Activated CD4-positive, alpha-beta T cell treated with anti-CD3 and anti-CD28 coated beads, Interleukin-2, amount 10 ng/mL, durations not matched to agents 7 days and 5 days (primary cell): ENCODE measurements around the gene SMTNL2. TPM values are rescaled to one million over a fixed set of nuclear protein-coding genes. Genes with fewer than 3 reads are reported as not detected.

Experiments
- CTCF ChIA-PET: fragments of 350-600 bp; sonication (Branson Sonifier 250); formaldehyde crosslinking; loops from one replicate; lab custom pipeline; 2021; ENCODE audit warnings: antibody characterized with exemption; lab: Charles Lee
- POLR2A ChIA-PET: fragments of 350-600 bp; sonication (Branson Sonifier 250); formaldehyde crosslinking; loops from one replicate; lab custom pipeline; 2021; ENCODE audit warnings: antibody characterized with exemption; lab: Charles Lee
- DNase-seq: peaks from one replicate; pipeline ENCODE4 v3.0.0-alpha.2; 2020
- H3K27ac Mint-ChIP-seq: one replicate; pipeline ENCODE4 v1.8.0; 2021; ENCODE audit warnings: mild to moderate bottlenecking, moderate library complexity, mixed read lengths
- H3K27me3 Mint-ChIP-seq: one replicate; pipeline ENCODE4 v1.8.0; 2021; ENCODE audit warnings: mixed read lengths
- H3K36me3 Mint-ChIP-seq: one replicate; pipeline ENCODE4 v1.8.0; 2021; ENCODE audit warnings: low read depth, mixed read lengths
- H3K4me1 Mint-ChIP-seq: one replicate; pipeline ENCODE4 v1.8.0; 2021; ENCODE audit warnings: mixed read lengths
- H3K4me3 Mint-ChIP-seq: one replicate; pipeline ENCODE4 v1.8.0; 2021; ENCODE audit warnings: mild to moderate bottlenecking, moderate library complexity, mixed read lengths
- H3K9me3 Mint-ChIP-seq: one replicate; pipeline ENCODE4 v1.8.0; 2021; ENCODE audit warnings: mixed read lengths
- total RNA-seq, 2 experiments: library from RNA; stranded (reverse); gene quantifications; one replicate each; pipeline ENCODE4 v1.2.3, GENCODE V29; 2021

The SMTNL2 gene
- total RNA-seq, 2 experiments from 2014 or later: not detected

DNA sequence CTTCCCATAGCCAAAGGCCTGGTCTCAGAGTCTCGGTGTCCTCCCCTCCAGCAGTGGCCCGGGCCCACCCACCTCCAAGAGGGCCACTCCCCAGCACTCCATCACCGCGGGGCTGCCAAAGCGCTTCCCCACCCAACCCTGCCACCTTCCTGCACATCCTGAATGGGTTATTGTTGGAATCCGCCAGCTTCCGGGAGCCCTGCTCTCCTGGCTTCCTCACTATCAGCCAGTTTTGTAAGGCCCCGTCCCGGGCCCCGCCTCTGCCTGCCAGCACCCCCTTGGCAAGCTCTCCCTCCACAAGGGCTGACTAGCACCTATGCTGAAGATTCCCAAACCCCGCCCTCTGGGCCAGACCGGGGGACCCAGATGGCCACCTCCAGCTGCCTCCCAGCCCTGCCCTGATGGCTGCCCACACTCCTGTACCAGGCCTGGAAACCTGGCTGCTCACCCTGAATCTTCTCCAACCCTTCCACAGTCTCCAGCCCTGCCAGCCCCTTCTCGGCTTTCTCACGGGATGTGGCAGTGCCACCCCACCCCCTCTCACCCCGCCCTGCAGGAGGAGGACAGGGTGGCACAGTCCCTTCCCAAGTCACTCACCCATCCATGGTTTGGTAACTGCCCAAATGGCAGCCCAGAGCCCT, 43.5 kb upstream of the SMTNL2 start:
- no peaks in the 10 kb centered on the region for H3K4me1 Mint-ChIP-seq
- no peaks in the 10 kb centered on the region for H3K9me3 Mint-ChIP-seq
- H3K27me3 Mint-ChIP-seq: no peaks in the 10 kb centered on the region
- ChIA-PET CTCF (no interaction called here), POLR2A (no interaction called here)
- DNase-seq: no peak
- H3K36me3 Mint-ChIP-seq: peaks cover 8% of the 10 kb centered on the region
- H3K4me3 Mint-ChIP-seq: no peak overlapping the region
- no peak overlapping the region for H3K27ac Mint-ChIP-seq

DNA sequence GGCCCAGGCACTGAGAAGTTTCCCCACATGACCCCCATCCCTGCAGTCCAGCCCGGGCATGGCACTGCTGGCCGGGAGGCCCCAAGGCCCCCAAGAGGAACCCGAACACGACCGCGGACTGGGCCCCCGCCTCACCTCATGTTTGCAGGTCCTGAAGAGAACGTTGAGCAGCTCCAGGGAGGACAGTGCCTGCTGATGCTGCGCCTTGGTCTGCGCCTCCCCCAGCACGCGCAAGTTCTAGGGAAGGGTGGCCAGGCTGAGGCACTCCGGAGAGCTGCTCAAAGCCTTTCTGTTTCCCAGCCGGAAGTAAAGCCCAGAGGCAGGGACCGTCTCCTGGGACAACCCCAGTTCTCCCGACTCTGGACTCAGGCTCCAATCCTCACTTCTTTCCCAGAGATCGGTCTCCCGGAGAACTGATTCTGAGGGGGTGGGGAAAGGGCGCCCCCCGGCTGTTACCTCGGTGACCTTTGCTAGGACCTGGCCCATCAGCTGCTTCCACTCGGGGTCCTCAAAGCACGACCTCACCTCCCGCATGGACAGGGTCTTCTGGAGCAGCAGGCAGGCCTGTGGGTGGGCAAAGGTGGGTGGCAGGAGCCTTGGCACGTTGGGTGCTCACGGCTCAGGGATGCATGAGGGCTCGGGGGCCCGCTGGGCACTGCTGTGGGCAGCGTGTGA, 42.9 kb upstream of the SMTNL2 start:
- CTCF ChIA-PET: no interaction called here
- Mint-ChIP-seq H3K9me3 (no peaks in the 10 kb centered on the region), H3K36me3 (peaks cover 8% of the 10 kb centered on the region), H3K27me3 (no peaks in the 10 kb centered on the region), H3K4me3 (no peak overlapping the region), H3K4me1 (no peaks in the 10 kb centered on the region), H3K27ac (no peak overlapping the region)
- POLR2A ChIA-PET: no interaction called here
- DNase-seq: no peak

DNA sequence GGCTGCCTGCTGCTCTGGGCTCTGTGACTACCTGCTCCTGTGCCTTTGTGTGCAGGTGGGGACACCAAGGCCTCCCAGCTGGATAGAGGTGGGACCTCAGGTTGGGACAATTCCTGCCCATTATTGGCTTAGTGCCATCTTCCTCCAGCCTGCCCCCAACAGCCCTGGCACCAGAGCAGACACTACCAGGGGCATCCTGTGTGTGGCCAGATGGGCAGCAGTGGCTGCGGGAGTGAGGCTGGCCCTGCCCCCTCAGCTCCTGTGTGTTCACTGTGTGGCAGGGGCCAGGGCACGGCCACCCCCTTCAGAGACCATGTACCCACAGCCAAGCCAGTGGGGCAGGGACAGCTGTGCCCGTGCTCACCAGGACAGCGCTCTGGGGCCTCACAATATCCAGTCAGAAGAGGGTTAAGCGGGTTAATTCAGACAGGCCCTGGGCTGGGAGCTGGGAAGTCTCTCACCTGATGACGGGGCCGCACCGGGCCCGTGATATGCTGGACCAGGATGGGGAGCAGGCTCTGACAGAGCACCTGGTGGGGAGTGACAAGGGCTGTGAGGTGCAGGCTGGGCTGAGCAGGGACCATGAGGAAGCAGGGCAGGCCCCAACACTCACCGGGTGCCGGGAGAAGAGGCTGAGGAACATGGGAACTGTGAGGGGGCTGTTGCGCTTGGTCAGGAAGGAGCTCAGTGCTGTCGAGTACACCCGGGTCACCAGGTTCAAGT, 42.2 kb upstream of the SMTNL2 start:
- Mint-ChIP-seq H3K4me1 (no peaks in the 10 kb centered on the region), H3K9me3 (no peaks in the 10 kb centered on the region), H3K4me3 (no peak overlapping the region), H3K27me3 (no peaks in the 10 kb centered on the region), H3K36me3 (peaks cover 10% of the 10 kb centered on the region), H3K27ac (no peak overlapping the region)
- ChIA-PET POLR2A (no interaction called here), CTCF (no interaction called here)
- DNase-seq: no peak

DNA sequence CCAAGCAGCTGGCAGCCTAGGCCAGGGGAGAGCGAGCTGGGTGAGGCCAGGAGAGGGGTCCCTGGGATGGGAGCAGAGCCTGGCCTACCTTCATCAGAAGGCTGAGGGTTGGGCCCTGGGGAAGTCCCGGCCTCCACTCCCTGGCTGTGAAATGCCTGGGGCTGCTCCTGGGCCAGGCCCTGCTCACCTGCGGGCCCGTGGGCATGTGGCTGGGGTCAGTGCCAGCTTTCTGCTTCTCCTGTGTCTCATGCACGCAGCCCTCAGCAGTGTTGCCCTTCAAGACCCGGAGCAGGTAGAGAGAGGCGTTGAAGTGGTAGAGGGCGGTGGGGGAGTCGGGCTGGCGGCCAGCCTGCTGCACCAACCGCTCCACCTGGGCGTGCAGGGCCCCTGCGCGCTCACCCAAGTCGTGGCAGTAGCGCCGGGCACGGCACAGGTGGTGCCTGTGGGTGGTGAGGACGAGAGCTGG, 41.6 kb upstream of the SMTNL2 start:
- ChIA-PET POLR2A (no interaction called here), CTCF (no interaction called here)
- no peak for DNase-seq
- Mint-ChIP-seq H3K4me3 (no peak overlapping the region), H3K4me1 (no peaks in the 10 kb centered on the region), H3K27ac (no peak overlapping the region), H3K36me3 (peaks cover 12% of the 10 kb centered on the region), H3K27me3 (no peaks in the 10 kb centered on the region), H3K9me3 (no peaks in the 10 kb centered on the region)

DNA sequence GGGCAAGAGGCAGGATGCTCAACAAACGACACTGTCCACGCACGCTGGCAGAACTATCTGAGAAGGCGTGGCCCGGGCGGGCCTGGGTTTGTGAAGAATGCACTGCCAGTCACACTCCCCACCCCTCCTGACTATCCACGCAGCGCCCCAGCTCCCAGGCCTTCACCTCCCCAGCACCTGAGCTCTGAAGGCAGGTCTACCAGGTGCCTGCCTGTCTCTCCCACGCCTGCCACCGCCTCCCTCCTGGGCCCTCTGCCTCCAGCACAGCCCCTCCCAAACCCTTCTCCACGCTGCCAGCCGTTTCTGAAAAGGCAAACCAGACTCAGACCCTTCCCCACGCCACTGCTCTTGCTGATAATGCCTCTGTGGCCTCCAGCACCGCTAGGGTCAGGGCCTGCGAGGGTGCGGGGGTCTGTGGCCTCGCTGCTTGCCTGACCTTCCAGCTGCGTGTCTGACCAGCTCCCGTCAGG, 40.7 kb upstream of the SMTNL2 start:
- Mint-ChIP-seq H3K27me3 (no peaks in the 10 kb centered on the region), H3K36me3 (peaks cover 12% of the 10 kb centered on the region), H3K4me1 (no peaks in the 10 kb centered on the region), H3K9me3 (no peaks in the 10 kb centered on the region), H3K27ac (no peak overlapping the region), H3K4me3 (no peak overlapping the region)
- DNase-seq: no peak
- POLR2A ChIA-PET: no interaction called here
- CTCF ChIA-PET: interaction anchor here (1.5 kb wide), 1 partner anchor 24 kb away, joined by 4 read pairs; no protein-coding TSS in a partner anchor

DNA sequence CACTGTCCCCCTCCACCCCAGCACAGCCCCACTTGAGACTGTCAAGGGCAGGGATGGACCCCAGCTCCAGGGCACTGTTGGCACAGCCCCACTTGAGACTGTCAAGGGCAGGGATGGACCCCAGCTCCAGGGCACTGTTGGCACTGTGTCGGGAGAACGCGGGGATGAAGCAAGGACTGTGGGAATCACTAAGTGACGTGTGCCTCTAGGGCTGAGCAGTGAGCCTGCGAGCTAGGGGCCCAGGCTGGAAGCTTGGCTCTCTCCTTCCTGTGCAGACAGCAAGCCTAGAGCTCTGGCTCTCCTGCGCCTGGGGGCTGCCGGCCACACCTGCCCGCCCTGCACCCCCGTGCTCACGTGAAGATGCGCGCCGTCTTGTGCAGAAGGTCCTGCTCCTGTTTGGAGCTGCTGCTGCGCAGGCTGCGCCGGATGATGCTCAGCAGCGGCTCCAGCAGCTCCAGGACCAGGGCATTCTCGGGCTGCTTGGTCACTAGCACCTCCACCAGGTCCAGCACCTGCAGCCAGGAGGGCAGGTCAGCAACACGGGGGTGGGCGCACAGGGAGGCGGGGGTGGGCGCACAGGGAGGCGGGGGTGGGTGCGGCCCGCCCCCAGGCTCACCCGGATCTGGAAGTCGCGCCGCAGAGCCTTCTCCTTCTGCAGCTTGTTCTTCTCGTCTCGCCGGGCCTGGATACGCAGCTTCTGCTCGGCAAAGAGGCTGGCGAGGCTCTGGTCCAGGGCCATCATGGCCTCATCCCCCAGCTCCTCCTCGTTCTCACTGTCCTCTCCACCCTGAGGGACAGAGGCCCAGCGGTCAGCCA, 40.0 kb upstream of the SMTNL2 start:
- H3K27ac Mint-ChIP-seq: no peak overlapping the region
- H3K9me3 Mint-ChIP-seq: no peaks in the 10 kb centered on the region
- H3K27me3 Mint-ChIP-seq: no peaks in the 10 kb centered on the region
- H3K4me1 Mint-ChIP-seq: no peaks in the 10 kb centered on the region
- no peak for DNase-seq
- POLR2A ChIA-PET: no interaction called here
- CTCF ChIA-PET: interaction anchor here (1.5 kb wide), 1 partner anchor 23 kb away, joined by 4 read pairs; no protein-coding TSS in a partner anchor
- H3K4me3 Mint-ChIP-seq: no peak overlapping the region
- peaks cover 12% of the 10 kb centered on the region for H3K36me3 Mint-ChIP-seq

DNA sequence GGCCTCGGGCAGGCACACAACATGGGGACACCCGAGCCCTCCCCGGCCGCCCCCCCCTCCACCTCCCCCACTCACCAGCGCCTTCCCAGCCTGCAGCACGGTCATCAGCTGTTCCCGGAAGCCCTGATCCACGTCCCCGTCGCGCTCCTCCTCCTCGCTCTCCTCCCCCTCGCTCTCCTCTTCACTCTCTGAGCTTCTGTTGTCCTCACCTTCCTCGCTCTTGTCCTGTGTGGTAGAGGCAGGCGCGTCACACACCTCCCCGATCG, 39.4 kb upstream of the SMTNL2 start:
- H3K4me1 Mint-ChIP-seq: no peaks in the 10 kb centered on the region
- H3K9me3 Mint-ChIP-seq: no peaks in the 10 kb centered on the region
- peaks cover 9% of the 10 kb centered on the region for H3K36me3 Mint-ChIP-seq
- DNase-seq: no peak
- no peaks in the 10 kb centered on the region for H3K27me3 Mint-ChIP-seq
- ChIA-PET POLR2A (no interaction called here), CTCF (interaction anchor here (1.5 kb wide), 1 partner anchor 22 kb away, joined by 4 read pairs; no protein-coding TSS in a partner anchor)
- H3K27ac Mint-ChIP-seq: no peak overlapping the region
- H3K4me3 Mint-ChIP-seq: no peak overlapping the region

DNA sequence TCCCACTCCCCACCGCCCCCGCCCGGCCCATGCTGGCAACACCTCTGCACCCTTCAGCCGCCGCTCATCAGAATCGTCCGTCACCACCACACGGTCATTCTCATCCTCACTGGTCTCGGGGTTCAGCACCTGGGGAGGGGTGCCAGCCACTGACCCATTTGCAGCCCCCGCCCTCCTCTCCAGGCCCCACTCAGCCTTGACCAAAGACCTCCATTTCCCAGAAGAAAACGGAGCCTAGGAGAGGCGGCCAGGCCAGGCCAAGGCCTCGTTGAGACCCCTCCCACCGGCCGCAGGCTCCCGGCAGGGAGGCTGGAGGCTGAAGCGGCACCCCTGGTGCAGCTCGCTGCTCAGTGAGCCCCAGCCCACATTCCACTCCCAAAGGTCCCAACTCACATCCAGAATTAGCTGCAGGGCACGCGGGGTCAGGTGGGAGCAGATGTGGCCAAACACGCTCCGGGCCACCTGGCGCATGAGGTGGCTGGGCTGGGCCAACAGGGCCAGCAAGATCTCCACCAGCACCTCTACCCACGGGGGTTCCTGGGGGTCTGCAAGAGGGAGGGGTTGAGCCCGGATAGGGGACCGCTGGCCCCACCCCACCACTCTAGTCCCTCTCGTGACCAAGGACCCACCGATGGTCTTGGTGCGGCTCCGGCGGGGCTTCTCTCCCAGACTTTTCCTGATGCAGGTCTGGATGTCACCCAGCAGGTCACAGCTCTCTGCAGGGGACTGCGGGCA, 38.9 kb upstream of the SMTNL2 start:
- Mint-ChIP-seq H3K4me3 (no peak overlapping the region), H3K27ac (no peak overlapping the region), H3K36me3 (peaks cover 12% of the 10 kb centered on the region), H3K9me3 (no peaks in the 10 kb centered on the region), H3K4me1 (no peaks in the 10 kb centered on the region), H3K27me3 (no peaks in the 10 kb centered on the region)
- CTCF ChIA-PET: no interaction called here
- no peak for DNase-seq
- POLR2A ChIA-PET: no interaction called here

DNA sequence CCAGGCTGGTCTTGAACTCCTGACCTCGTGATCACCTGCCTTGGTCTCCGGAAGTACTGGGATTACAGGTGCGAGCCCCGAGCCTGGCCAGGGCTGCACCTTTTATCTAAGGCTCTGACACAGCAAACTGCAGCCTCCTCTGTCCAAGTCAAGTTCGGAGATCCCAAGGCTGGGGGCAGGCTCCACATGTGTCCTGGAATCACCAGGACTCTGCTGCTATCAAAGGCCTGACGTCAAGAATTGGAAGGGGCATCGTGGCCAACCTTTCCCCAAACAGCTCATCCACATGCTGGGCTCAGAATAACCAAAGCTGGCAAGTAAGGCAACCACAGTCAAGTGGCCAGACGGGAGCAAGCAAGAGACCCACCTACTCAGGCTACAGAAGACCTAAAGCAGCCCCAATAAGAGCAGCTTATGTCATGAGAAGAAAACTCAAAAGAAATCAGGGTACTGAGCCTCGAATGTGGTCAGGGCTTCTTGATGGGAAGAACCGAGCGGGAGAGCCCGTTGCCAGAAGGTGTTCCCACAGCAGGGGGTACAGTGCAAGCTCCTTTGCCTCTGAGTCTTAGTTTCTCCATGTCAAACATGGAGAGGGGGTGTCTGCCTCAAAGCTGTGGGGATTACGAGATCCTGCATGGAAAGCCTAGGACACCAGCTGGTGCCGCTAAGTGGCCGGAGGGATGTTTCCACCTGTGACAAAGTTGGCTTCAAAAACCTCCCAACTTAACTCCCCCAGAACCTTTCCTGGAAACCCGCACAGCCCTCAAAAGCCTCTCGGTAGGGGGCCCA, 37.0 kb upstream of the SMTNL2 start:
- no peak for DNase-seq
- Mint-ChIP-seq H3K9me3 (no peaks in the 10 kb centered on the region), H3K27ac (no peak overlapping the region), H3K36me3 (peaks cover 22% of the 10 kb centered on the region), H3K27me3 (no peaks in the 10 kb centered on the region), H3K4me3 (no peak overlapping the region), H3K4me1 (peaks cover 2% of the 10 kb centered on the region)
- ChIA-PET CTCF (interaction anchor here (0.6 kb wide), 2 partner anchors 18 to 54 kb away, joined by 3 to 5 read pairs; no protein-coding TSS in a partner anchor), POLR2A (no interaction called here)

DNA sequence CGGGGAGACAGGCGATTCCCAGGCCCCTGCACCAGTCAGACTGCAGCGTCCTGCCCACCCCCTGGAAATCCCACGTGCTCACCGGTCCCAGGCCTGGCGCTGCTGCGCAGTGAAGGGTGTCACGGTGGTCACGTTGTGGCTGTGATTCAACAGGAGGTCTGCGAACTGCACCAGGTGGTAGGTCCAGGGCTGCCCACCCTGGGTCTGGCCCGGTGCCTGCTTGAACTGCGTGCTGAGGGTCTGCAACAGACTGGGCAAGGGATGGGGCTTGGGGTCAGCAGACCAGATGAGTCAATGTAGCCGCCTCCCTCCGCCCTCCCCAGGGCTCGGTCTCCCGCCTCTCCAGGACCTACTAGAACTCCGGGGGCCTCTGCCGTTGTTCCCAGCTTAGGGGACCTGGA, 36.3 kb upstream of the SMTNL2 start:
- DNase-seq: no peak
- POLR2A ChIA-PET: no interaction called here
- Mint-ChIP-seq H3K9me3 (no peaks in the 10 kb centered on the region), H3K4me3 (no peak overlapping the region), H3K27ac (no peak overlapping the region), H3K36me3 (peaks cover 21% of the 10 kb centered on the region), H3K27me3 (no peaks in the 10 kb centered on the region), H3K4me1 (peaks cover 2% of the 10 kb centered on the region)
- CTCF ChIA-PET: no interaction called here

DNA sequence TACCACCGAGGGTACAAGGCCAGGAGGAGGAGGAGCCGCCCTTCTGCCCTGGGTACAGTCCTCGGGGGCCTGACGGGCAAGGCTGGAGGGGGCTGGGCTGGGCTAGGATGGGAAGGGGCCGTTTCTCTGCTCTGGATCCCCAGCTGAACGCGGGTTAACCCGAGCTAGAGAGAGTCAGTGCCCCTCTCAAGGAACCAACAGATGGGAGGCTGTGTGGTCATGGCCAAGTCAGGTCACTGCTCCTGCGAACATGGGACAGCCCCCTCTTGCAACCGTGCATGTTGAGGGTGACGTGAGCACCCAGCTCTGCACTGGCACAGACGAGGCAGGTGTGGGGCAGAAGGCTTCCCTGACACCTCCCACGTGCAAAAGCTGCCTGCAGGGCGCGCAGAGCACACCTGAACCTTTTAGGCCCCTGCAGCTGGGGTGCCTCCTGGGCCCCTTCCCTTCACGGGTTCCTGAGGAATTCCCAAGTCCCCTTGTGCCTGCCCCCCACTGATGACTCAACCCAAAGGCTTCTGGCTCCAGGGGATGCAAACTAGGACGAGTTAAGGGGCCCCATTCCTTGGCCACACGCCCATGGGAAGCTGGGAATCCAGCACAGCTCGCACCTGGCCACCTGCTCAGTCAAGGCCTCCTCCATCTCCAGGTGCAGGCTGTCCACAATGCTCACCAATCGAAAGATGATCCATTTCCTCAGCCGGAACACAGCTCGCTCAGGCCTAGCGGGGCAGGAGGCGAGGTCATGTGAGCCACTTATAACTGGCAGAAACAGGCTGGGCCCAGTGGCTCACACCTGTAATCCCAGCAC, 35.4 kb upstream of the SMTNL2 start:
- no peak overlapping the region for H3K27ac Mint-ChIP-seq
- H3K9me3 Mint-ChIP-seq: no peaks in the 10 kb centered on the region
- peaks cover 21% of the 10 kb centered on the region for H3K36me3 Mint-ChIP-seq
- no peaks in the 10 kb centered on the region for H3K27me3 Mint-ChIP-seq
- ChIA-PET CTCF (interaction anchor here (0.5 to 0.6 kb wide), 2 partner anchors 126 to 349 kb away, joined by 3 read pairs; no protein-coding TSS in a partner anchor), POLR2A (no interaction called here)
- peaks cover 7% of the 10 kb centered on the region for H3K4me1 Mint-ChIP-seq
- DNase-seq: no peak
- H3K4me3 Mint-ChIP-seq: no peak overlapping the region
